ENCODE measurements around the gene DAB1.

DAB1 gene

GRCh38 chr1:57017717-57018116 lies 406.1 kb downstream of the DAB1 start:
- Histone ChIP-seq H3K9ac (ENCODE audit: insufficient read length, low read depth) (no peak overlapping the region), H3K4me1 (ENCODE audit: insufficient read depth, insufficient read length) (peaks cover 2% of the 10 kb centered on the region), H3K27me3 (ENCODE audit: insufficient read depth, insufficient read length) (no peaks in the 10 kb centered on the region), H3K9me3 (ENCODE audit: insufficient read depth, low read length) (no peaks in the 10 kb centered on the region), H3K4me3 (ENCODE audit: insufficient read length, low read depth) (no peak overlapping the region), H3K36me3 (ENCODE audit: insufficient read depth, insufficient read length, low read length) (no peaks in the 10 kb centered on the region)
- TF ChIP-seq YY1 (IDR thresholded peaks at IDR 0.05; ENCODE audit: insufficient read depth, insufficient read length) (no peak), ZNF274 (IDR thresholded peaks at IDR 0.05; ENCODE audit: low read depth, low read length) (no peak), SUZ12 (IDR thresholded peaks at IDR 0.05; ENCODE audit: extremely low read depth, insufficient read depth, insufficient read length) (no peak)
- DNase-seq (ENCODE audit: low read depth, low spot score), result peak; percentile 30

- Histone ChIP-seq H3K4me3 (ENCODE audit: insufficient read length, low read depth) (no peak overlapping the region), H3K4me1 (ENCODE audit: insufficient read depth, insufficient read length) (peaks cover 2% of the 10 kb centered on the region), H3K9me3 (ENCODE audit: insufficient read depth, low read length) (no peaks in the 10 kb centered on the region), H3K27me3 (ENCODE audit: insufficient read depth, insufficient read length) (no peaks in the 10 kb centered on the region), H3K36me3 (ENCODE audit: insufficient read depth, insufficient read length, low read length) (no peaks in the 10 kb centered on the region), H3K9ac (ENCODE audit: insufficient read length, low read depth) (no peak overlapping the region)
- TF ChIP-seq SUZ12 (IDR thresholded peaks at IDR 0.05; ENCODE audit: extremely low read depth, insufficient read depth, insufficient read length) (no peak), ZNF274 (IDR thresholded peaks at IDR 0.05; ENCODE audit: low read depth, low read length) (no peak), YY1 (IDR thresholded peaks at IDR 0.05; ENCODE audit: insufficient read depth, insufficient read length) (no peak)
- DNase-seq (ENCODE audit: low read depth, low spot score), result peak; percentile 67
Observed at GRCh38 chr1:57017200-57017599, 406.7 kb downstream of the DAB1 start.

- Histone ChIP-seq H3K4me3 (ENCODE audit: insufficient read length, low read depth) (no peak overlapping the region), H3K9me3 (ENCODE audit: insufficient read depth, low read length) (no peaks in the 10 kb centered on the region), H3K36me3 (ENCODE audit: insufficient read depth, insufficient read length, low read length) (no peaks in the 10 kb centered on the region), H3K9ac (ENCODE audit: insufficient read length, low read depth) (no peak overlapping the region), H3K4me1 (ENCODE audit: insufficient read depth, insufficient read length) (peaks cover 2% of the 10 kb centered on the region), H3K27me3 (ENCODE audit: insufficient read depth, insufficient read length) (no peaks in the 10 kb centered on the region)
- TF ChIP-seq YY1 (IDR thresholded peaks at IDR 0.05; ENCODE audit: insufficient read depth, insufficient read length) (no peak), ZNF274 (IDR thresholded peaks at IDR 0.05; ENCODE audit: low read depth, low read length) (no peak), SUZ12 (IDR thresholded peaks at IDR 0.05; ENCODE audit: extremely low read depth, insufficient read depth, insufficient read length) (no peak)
- no peak for DNase-seq (ENCODE audit: low read depth, low spot score)
Observed at GRCh38 chr1:57015071-57015470, 408.8 kb downstream of the DAB1 start.

- Histone ChIP-seq H3K9me3 (ENCODE audit: insufficient read depth, low read length) (no peaks in the 10 kb centered on the region), H3K4me3 (ENCODE audit: insufficient read length, low read depth) (no peak overlapping the region), H3K36me3 (ENCODE audit: insufficient read depth, insufficient read length, low read length) (no peaks in the 10 kb centered on the region), H3K4me1 (ENCODE audit: insufficient read depth, insufficient read length) (peaks cover 2% of the 10 kb centered on the region), H3K27me3 (ENCODE audit: insufficient read depth, insufficient read length) (no peaks in the 10 kb centered on the region), H3K9ac (ENCODE audit: insufficient read length, low read depth) (no peak overlapping the region)
- DNase-seq (ENCODE audit: low read depth, low spot score), result no peak
- no peak for TF ChIP-seq YY1 (IDR thresholded peaks at IDR 0.05; ENCODE audit: insufficient read depth, insufficient read length)
- TF ChIP-seq SUZ12 (IDR thresholded peaks at IDR 0.05; ENCODE audit: extremely low read depth, insufficient read depth, insufficient read length), result no peak
- TF ChIP-seq ZNF274 (IDR thresholded peaks at IDR 0.05; ENCODE audit: low read depth, low read length), result no peak
Observed at GRCh38 chr1:57013522-57013921, 410.3 kb downstream of the DAB1 start.

- Histone ChIP-seq H3K4me1 (ENCODE audit: insufficient read depth, insufficient read length) (peaks cover under 1% of the 10 kb centered on the region), H3K9me3 (ENCODE audit: insufficient read depth, low read length) (no peaks in the 10 kb centered on the region), H3K9ac (ENCODE audit: insufficient read length, low read depth) (no peak overlapping the region), H3K36me3 (ENCODE audit: insufficient read depth, insufficient read length, low read length) (no peaks in the 10 kb centered on the region), H3K27me3 (ENCODE audit: insufficient read depth, insufficient read length) (no peaks in the 10 kb centered on the region), H3K4me3 (ENCODE audit: insufficient read length, low read depth) (no peak overlapping the region)
- no peak for DNase-seq (ENCODE audit: low read depth, low spot score)
- no peak for TF ChIP-seq SUZ12 (IDR thresholded peaks at IDR 0.05; ENCODE audit: extremely low read depth, insufficient read depth, insufficient read length)
- TF ChIP-seq ZNF274 (IDR thresholded peaks at IDR 0.05; ENCODE audit: low read depth, low read length), result no peak
- no peak for TF ChIP-seq YY1 (IDR thresholded peaks at IDR 0.05; ENCODE audit: insufficient read depth, insufficient read length)
Observed at GRCh38 chr1:57012315-57012714, 411.5 kb downstream of the DAB1 start.

- no peak for TF ChIP-seq ZNF274 (IDR thresholded peaks at IDR 0.05; ENCODE audit: low read depth, low read length)
- no peak for TF ChIP-seq SUZ12 (IDR thresholded peaks at IDR 0.05; ENCODE audit: extremely low read depth, insufficient read depth, insufficient read length)
- TF ChIP-seq YY1 (IDR thresholded peaks at IDR 0.05; ENCODE audit: insufficient read depth, insufficient read length), result no peak
- Histone ChIP-seq H3K4me3 (ENCODE audit: insufficient read length, low read depth) (no peak overlapping the region), H3K9me3 (ENCODE audit: insufficient read depth, low read length) (no peaks in the 10 kb centered on the region), H3K4me1 (ENCODE audit: insufficient read depth, insufficient read length) (no peaks in the 10 kb centered on the region), H3K9ac (ENCODE audit: insufficient read length, low read depth) (no peak overlapping the region), H3K36me3 (ENCODE audit: insufficient read depth, insufficient read length, low read length) (no peaks in the 10 kb centered on the region), H3K27me3 (ENCODE audit: insufficient read depth, insufficient read length) (no peaks in the 10 kb centered on the region)
- no peak for DNase-seq (ENCODE audit: low read depth, low spot score)
Observed at GRCh38 chr1:57010511-57010910, 413.3 kb downstream of the DAB1 start.

GRCh38 chr1:57007948-57008347 lies 415.9 kb downstream of the DAB1 start:
- TF ChIP-seq YY1 (IDR thresholded peaks at IDR 0.05; ENCODE audit: insufficient read depth, insufficient read length), result no peak
- TF ChIP-seq ZNF274 (IDR thresholded peaks at IDR 0.05; ENCODE audit: low read depth, low read length), result no peak
- TF ChIP-seq SUZ12 (IDR thresholded peaks at IDR 0.05; ENCODE audit: extremely low read depth, insufficient read depth, insufficient read length), result no peak
- Histone ChIP-seq H3K36me3 (ENCODE audit: insufficient read depth, insufficient read length, low read length) (no peaks in the 10 kb centered on the region), H3K27me3 (ENCODE audit: insufficient read depth, insufficient read length) (no peaks in the 10 kb centered on the region), H3K4me3 (ENCODE audit: insufficient read length, low read depth) (no peak overlapping the region), H3K4me1 (ENCODE audit: insufficient read depth, insufficient read length) (no peaks in the 10 kb centered on the region), H3K9me3 (ENCODE audit: insufficient read depth, low read length) (no peaks in the 10 kb centered on the region), H3K9ac (ENCODE audit: insufficient read length, low read depth) (no peak overlapping the region)
- DNase-seq (ENCODE audit: low read depth, low spot score), result no peak
